ENCODE data around the gene NUS1.
"Not testable (repeated sequence)": the region's sequence is repeated elsewhere in the genome, so short reads cannot be mapped to it uniquely, and the experiment has no call there.

The NUS1 gene

GRCh38 chr6:117674991-117675657 lies at the start of gene NUS1:
Gene NUS1 (plus strand): TSS chr6:117675469. CDS start chr6:117675671, 202 bp downstream.
- peak; percentile 99 for DNase-seq

- DNase-seq = no peak
Measured at GRCh38 chr6:117627533-117627932, 47.7 kb upstream of the NUS1 start.

- peak; percentile 37 for DNase-seq
Measured at GRCh38 chr6:117629119-117629660, 46.1 kb upstream of the NUS1 start.

GRCh38 chr6:117637770-117638169 lies 37.5 kb upstream of the NUS1 start:
- DNase-seq = no peak

GRCh38 chr6:117642976-117643375 lies 32.3 kb upstream of the NUS1 start:
- no peak for DNase-seq

- not testable (repeated sequence) for DNase-seq
Measured at GRCh38 chr6:117651984-117652383, 23.3 kb upstream of the NUS1 start.

GRCh38 chr6:117653949-117654348 lies 21.3 kb upstream of the NUS1 start:
- no peak for DNase-seq

- DNase-seq = no peak
Measured at GRCh38 chr6:117655380-117655779, 19.9 kb upstream of the NUS1 start.

GRCh38 chr6:117666881-117667280 lies 8.4 kb upstream of the NUS1 start:
- DNase-seq = no peak

- DNase-seq = no peak
Measured at GRCh38 chr6:117668736-117669135, 6.5 kb upstream of the NUS1 start.

- no peak for DNase-seq
Measured at GRCh38 chr6:117674503-117674902, 766 bp upstream of the NUS1 start.

GRCh38 chr6:117675658-117676301 lies 511 bp downstream of the NUS1 start:
- not testable (repeated sequence) for DNase-seq

- no peak for DNase-seq
Measured at GRCh38 chr6:117676577-117677218, 1.4 kb downstream of the NUS1 start.

- no peak for DNase-seq
Measured at GRCh38 chr6:117677553-117678141, 2.4 kb downstream of the NUS1 start.

- no peak for DNase-seq
Measured at GRCh38 chr6:117681162-117681741, 6.0 kb downstream of the NUS1 start.

- DNase-seq = no peak
Measured at GRCh38 chr6:117684749-117685148, 9.5 kb downstream of the NUS1 start.

- DNase-seq = no peak
Measured at GRCh38 chr6:117685359-117685758, 10.1 kb downstream of the NUS1 start.

- DNase-seq = no peak
Measured at GRCh38 chr6:117687021-117687648, 11.9 kb downstream of the NUS1 start.

- not testable (repeated sequence) for DNase-seq
Measured at GRCh38 chr6:117689584-117689983, 14.3 kb downstream of the NUS1 start.

- DNase-seq = no peak
Measured at GRCh38 chr6:117706504-117706903, 31.2 kb downstream of the NUS1 start.

- not testable (repeated sequence) for DNase-seq
Measured at GRCh38 chr6:117706936-117707509, 31.8 kb downstream of the NUS1 start.

- no peak for DNase-seq
Measured at GRCh38 chr6:117711369-117711768, 36.1 kb downstream of the NUS1 start.

Data from NCI-H774 (cell line).